SH-SY5Y (cell line): Measurements from ENCODE around the gene UVSSA.

Experiments
- GATA2 ChIP-seq: IDR thresholded peaks from 2 replicates; pipeline ENCODE4 v1.6.1; 2011; ENCODE audit warnings: mild to moderate bottlenecking, low read depth, low read length
- GATA3 ChIP-seq: IDR thresholded peaks from 2 replicates; pipeline ENCODE4 v1.6.1; 2011; ENCODE audit warnings: low read depth, mild to moderate bottlenecking, low read length, moderate library complexity

- TF ChIP-seq GATA2 (no peak), GATA3 (no peak)
These were observed 29.4 kb downstream of the UVSSA start for GRCh38 chr4:1376391-1376840.
